HG02884 (cell line): ENCODE data around the gene ERCC6L.
A peak's percentile ranks its signal among the peaks of the same experiment; 100 is the strongest.
"Not testable (repeated sequence)": the region's sequence is repeated elsewhere in the genome, so short reads cannot be mapped to it uniquely, and the experiment has no call there.

Source experiments
- ATAC-seq: cut with Tn5 transposase; IDR thresholded peaks from one replicate; pipeline ENCODE4 v1.9.1; 2021; ENCODE audit warnings: mild to moderate bottlenecking, moderate library complexity; ENCODE audit not compliant: unreplicated experiment

Gene ERCC6L

GRCh38 chrX:72254816-72255215, 16.0 kb upstream of the ERCC6L start:
- ATAC-seq: no peak

- ATAC-seq: no peak
Measured at GRCh38 chrX:72253686-72254085, 14.9 kb upstream of the ERCC6L start.

- ATAC-seq: no peak
Measured at GRCh38 chrX:72247206-72247942, 8.5 kb upstream of the ERCC6L start.

- no peak for ATAC-seq
Measured at GRCh38 chrX:72245461-72246089, 6.7 kb upstream of the ERCC6L start.

- no peak for ATAC-seq
Measured at GRCh38 chrX:72243472-72243871, 4.6 kb upstream of the ERCC6L start.

- no peak for ATAC-seq
Measured at GRCh38 chrX:72240976-72241375, 2.1 kb upstream of the ERCC6L start.

GRCh38 chrX:72238183-72238582, 644 bp downstream of the ERCC6L start:
- ATAC-seq: no peak

- ATAC-seq: no peak
Measured at GRCh38 chrX:72236841-72237240, 2.0 kb downstream of the ERCC6L start.

- no peak for ATAC-seq
Measured at GRCh38 chrX:72230290-72230689, 8.5 kb downstream of the ERCC6L start.

- ATAC-seq: not testable (repeated sequence)
Measured at GRCh38 chrX:72220375-72220774, 18.5 kb downstream of the ERCC6L start.

GRCh38 chrX:72216973-72217372, 21.9 kb downstream of the ERCC6L start:
- no peak for ATAC-seq

GRCh38 chrX:72208126-72208800, 30.6 kb downstream of the ERCC6L start:
- no peak for ATAC-seq

GRCh38 chrX:72207366-72207765, 31.5 kb downstream of the ERCC6L start:
- no peak for ATAC-seq

GRCh38 chrX:72205706-72206105, 33.1 kb downstream of the ERCC6L start:
- no peak for ATAC-seq

- no peak for ATAC-seq
Measured at GRCh38 chrX:72203421-72203820, 35.4 kb downstream of the ERCC6L start.

GRCh38 chrX:72202792-72203401, 35.9 kb downstream of the ERCC6L start:
- ATAC-seq: no peak

- no peak for ATAC-seq
Measured at GRCh38 chrX:72201836-72202536, 36.8 kb downstream of the ERCC6L start.

- no peak for ATAC-seq
Measured at GRCh38 chrX:72182924-72183323, 55.9 kb downstream of the ERCC6L start.

- peak; percentile 94 for ATAC-seq
Measured at GRCh38 chrX:72181178-72182125, 57.4 kb downstream of the ERCC6L start, which contains the start of gene PIN4. PIN4 (plus strand) TSS chrX:72181757; CDS start chrX:72181786, 29 bp downstream.

- ATAC-seq: no peak
Measured at GRCh38 chrX:72180539-72180938, 58.3 kb downstream of the ERCC6L start.
